GM18873 (cell line): ENCODE measurements around the gene SKAP1.
"Not testable (repeated sequence)": the region's sequence is repeated elsewhere in the genome, so short reads cannot be mapped to it uniquely, and the experiment has no call there.

ENCODE experiments used
- ATAC-seq: cut with Tn5 transposase; IDR thresholded peaks from one replicate; pipeline ENCODE4 v1.9.1; 2021; ENCODE audit warnings: mild to moderate bottlenecking, moderate library complexity, moderate number of reproducible peaks; ENCODE audit not compliant: unreplicated experiment, low FRiP score

SKAP1 gene

DNA sequence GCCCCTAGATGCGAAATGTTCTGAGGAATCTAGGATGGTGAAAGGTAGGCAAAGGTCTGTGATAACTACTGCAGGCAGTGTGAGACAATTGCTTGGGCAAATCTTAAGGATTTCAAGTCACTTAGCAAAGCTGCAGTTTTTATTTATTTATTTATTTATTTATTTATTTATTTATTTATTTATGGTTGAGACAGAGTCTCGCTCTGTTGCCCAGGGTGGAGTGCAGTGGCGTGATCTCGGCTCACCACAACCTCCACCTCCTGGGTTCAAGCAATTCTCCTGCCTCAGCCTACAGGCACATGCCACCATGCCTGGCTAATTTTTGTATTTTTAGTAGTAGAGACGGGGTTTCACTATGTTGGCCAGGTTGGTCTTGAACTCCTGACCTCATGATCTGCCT lies 243.7 kb downstream of the SKAP1 start:
- ATAC-seq, result not testable (repeated sequence)

DNA sequence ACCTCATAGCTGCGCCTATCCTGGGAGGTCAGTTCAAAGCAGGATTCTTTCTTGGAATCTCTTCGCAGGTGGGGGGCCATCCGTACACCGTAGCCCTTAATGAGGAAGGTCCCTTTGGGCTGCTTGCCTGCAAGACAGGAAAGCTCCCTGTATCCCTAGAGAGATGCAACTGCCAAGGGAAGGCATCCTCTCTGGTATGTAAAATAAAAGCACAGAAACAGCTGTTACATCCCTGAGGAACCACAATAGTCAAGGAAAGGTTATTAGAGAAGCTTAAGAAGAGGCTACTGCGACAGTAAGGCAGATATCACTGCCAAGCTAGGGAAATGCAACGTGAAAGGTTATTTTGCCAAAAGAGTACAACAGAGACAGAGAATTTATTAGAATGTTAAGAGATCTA lies 245.3 kb downstream of the SKAP1 start:
- ATAC-seq, result no peak

- no peak for ATAC-seq
These were observed 248.4 kb downstream of the SKAP1 start for GRCh38 chr17:48181653-48182052.

DNA sequence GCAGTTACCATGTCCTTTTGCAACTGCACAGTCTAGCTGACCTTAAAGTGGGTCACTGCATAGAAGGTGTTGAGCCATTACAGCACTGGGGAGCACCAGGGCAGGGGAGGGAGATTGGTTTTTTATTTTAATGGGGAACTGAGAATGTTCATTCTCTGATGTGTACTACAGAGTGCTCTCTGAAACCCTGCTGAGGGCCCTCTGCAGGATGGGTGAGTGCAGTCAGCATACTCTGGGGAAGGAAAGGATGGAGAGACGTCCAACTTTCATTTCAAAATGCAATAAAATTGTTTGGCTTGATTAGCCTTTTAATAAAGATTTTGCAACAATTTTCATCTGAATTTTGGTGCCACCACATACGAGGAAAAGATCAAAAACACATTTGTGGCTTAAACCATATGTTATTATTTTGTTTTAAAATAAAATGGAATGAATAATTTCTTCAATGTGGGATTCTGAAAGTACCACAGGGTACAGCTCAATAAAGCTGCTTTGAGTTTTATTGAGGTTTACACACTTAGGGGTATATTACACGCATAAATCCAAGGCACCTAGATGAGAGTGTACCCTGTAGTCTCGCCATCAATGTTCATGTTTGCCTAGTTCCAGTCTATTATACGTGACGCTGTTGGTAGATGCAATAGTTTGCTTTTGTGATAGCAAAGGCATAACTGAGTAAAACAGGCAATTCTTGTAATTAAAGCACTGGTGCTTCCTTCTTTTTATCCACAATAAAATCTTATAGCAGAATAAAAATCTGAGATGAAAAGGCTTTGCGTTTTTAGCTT lies 249.0 kb downstream of the SKAP1 start:
- no peak for ATAC-seq

DNA sequence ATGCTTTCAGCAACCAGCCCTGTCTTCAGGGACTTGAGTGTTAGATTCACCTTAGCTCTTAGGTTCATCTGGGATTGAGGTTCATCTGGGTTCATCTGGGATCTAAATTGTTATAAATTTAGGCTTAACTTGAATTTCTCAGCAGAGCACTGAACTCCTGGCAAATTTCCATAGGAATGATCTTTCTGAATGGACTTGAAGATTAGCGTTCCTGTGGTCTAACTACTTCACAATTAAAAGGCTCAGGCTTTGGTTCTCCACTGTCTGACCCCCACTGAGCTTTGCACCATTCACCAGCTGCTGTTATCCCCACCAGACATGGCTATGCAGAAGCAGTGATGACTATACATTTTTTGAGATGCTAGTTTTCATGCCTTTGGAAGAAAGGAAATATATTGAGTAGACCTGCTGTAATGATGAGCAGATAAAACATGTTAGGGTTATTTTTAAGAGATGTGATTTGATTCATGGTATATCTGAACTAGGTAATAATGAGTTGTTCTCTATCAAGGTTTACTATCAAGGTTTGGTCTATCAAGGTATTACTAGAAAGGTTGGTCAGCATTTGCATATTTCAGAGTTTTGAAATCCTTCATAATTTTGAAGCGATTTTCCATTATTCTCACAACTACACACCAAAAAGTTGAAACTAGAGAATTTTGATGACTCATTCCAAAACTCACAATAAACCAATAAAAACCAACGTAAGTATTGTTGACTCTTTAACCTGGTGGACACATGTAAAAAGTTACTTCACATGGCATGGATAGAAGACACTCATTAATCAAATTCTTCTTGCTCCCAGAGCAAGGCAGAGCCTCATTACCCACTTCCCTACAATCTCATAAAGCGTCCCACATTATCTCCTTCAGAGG lies 250.7 kb downstream of the SKAP1 start:
- ATAC-seq, result no peak

DNA sequence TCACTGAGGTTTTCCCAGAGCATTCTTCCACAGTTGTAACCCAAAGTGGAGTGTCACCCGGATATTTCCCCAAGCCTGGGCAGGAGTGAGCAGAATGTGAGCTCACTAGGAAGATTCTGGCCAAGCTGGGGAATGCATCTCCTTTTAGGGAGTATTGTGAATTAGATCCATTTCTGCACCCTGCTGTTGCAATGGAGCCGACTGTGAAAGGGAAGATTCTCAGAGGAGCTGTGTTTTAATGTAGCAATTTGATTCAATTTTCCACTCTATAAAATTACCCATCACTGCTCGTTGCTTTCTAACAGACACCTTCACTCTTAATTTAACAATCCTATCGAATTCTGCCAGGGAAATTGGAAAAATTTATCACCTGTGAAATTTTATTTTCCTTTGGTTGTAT lies 251.7 kb downstream of the SKAP1 start:
- no peak for ATAC-seq

DNA sequence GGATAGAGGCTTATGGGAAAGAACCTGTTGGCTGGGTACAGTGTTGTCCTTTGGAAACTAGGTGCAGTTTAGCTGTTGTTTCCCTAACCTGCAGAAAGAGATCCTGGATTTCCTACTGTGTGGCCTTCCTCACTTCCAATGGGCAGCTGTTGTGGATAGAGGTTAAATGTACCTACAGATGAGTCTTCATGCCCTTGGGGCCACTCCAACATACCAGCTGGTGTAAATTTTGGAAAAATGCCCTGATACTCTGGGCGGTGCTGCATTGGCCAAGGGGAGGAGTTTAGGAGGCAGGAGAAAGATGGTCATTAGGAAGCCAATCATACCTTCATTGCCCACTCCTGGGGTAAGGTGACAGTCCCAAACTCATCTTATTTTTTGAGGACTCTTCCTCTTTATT lies 252.2 kb downstream of the SKAP1 start:
- no peak for ATAC-seq

- ATAC-seq, result no peak
These were observed 253.6 kb downstream of the SKAP1 start for GRCh38 chr17:48176471-48176855.

DNA sequence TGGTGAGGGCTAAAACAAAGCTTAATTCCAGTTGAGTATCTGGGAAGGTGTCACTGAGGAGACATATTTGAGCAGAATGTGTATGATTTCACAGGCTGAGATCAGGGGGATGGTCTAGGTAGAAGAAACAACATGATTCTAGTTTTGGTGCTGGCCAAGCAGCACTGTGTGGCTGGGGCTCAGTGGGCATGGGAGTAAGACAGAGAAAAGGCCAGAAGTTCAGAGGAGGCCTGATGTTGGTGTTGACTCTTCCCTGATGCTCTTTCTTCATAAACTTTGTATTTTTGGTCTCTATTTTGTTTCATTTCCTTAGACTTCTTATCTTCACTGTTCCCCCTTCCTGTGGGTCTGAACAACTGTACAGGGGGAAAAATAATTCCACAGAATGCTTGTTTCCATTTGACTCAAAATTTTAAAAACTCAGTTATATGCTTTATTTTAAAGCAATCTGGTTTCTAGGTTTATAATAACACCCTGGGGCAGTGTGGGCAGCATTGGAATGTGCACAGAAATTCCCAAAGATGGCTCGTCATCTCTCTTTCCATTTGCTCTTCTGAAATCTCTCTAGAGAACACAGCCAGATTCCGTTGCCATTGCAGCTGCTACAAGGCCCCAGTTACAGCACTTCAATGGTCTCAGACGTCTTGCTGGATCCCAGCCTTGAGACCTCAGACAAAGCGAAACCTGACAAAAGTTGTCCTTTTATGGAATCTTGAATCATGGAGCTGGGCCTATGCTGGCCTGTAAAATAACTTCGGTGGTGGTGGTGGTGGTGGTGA lies 254.1 kb downstream of the SKAP1 start:
- ATAC-seq, result no peak

DNA sequence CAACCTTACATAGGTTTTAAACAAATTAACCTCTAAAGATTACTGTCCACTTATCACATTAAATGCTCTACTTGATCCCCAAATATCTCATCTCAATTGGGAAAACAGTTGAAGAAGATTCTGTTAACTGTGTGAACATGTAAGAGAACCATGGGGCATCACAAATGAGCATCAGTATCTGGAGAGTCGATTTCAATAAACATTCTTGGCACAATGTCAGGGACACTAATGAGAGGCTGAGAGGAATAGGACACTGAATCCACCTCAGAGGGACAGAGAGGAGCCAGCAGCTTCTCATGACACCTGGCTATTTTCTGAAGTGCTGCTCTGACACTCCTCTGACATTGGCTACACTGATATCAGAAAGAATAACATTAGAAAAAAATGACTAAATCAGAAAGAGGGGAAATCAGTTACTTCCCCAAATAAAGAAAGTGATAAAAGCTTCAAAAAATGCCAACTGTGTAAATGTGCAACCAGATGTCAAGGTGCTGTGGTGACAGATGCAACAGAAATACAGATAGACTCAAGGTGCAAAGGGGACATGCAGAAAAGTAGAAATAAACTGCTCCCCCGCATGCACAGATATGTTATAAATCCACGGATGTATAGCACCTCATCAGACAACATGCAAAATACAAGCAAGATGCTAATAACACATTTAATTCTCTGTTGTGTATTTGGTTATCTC lies 255.0 kb downstream of the SKAP1 start:
- ATAC-seq, result no peak

DNA sequence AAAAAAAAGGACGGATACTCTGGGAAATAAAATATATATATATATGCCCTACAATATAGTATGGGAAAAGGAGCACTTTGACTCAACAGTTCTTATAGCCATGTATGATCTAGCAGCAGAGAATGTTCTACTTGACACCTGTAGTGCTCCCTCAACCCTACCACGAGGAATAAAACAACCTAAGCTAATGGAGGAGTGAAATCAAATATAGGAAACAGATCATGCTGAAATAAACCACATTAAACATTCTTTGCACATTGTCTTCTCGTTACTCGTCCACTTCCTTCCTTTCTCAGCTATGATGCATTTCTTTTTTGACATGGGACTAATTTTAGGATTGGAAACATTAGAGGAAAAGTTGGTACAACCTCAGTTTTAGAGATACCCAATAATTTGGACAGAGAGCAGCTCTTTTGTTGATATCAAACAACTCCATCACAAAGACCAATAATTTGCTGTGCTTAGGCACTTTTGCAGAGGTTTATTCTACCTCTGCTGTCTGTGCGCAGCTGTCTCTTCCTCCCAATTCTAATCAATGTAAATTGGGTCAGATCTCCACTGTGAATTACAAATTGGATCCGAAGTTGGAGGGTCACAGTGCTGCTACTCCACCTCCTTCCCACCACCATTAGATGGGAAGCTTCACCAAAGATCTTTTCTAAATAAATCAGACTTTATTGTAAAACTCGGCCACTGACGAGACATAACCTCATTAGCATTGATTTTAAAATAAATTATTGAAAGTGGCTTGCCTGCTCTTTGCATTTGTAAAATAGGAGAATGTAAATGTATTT lies 256.6 kb downstream of the SKAP1 start:
- no peak for ATAC-seq

- ATAC-seq, result no peak
These were observed 260.1 kb downstream of the SKAP1 start for GRCh38 chr17:48169926-48170325.

- ATAC-seq, result no peak
These were observed 266.2 kb downstream of the SKAP1 start for GRCh38 chr17:48163809-48164208.

DNA sequence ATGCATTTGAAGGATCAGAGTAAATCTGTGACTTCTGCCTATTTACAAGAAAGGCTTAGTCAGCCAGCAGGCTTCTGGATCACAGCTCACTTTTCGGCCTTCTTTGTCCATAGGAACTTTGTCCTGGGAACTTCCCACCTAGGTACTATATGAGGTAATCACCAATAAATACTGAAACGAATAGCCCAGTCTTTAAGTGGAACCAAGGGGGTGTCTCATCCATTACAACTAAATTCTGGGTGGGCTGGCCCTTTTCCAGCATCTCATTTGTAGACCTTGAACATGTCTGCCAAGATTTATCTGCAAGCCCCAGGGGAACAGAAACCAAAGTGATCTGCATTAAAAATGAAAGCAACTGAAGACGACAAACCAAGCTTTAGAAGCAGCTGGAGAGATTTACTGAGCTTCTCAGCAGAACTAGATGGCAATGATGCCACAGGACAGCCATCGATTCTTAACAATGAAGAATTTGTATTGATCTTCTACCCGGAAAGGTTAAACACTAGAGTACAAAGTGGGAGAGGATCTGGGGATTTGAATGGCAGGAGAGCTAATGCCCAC lies 267.0 kb downstream of the SKAP1 start:
- ATAC-seq, result no peak

- no peak for ATAC-seq
These were observed 267.6 kb downstream of the SKAP1 start for GRCh38 chr17:48162306-48162934.

- no peak for ATAC-seq
These were observed 268.7 kb downstream of the SKAP1 start for GRCh38 chr17:48161127-48161905.

- no peak for ATAC-seq
These were observed 269.6 kb downstream of the SKAP1 start for GRCh38 chr17:48160177-48161081.
